K562 (cell line): Measurements from ENCODE around the gene HLA-B. TPM values are rescaled to one million over a fixed set of nuclear protein-coding genes. Genes with fewer than 3 reads are reported as not detected.

ENCODE experiments used
- ADNP ChIP-seq: fragments of 200-800 bp; sonication (Bioruptor generic); IDR thresholded peaks from 2 replicates; pipeline ENCODE4 v1.6.1; 2016; ENCODE audit warnings: missing genetic modification characterization, missing compliant biosample characterization
- ASH1L ChIP-seq: fragments of 450-650 bp; IDR thresholded peaks from 2 replicates; pipeline ENCODE4 v1.6.1; 2018; ENCODE audit warnings: borderline replicate concordance, mild to moderate bottlenecking, low read depth; ENCODE audit not compliant: partially characterized antibody
- CHD2 ChIP-seq: IDR thresholded peaks from 2 replicates; pipeline ENCODE4 v1.6.1; 2011; ENCODE audit warnings: low read depth, low read length
- EZH2 ChIP-seq: IDR thresholded peaks from 2 replicates; pipeline ENCODE4 v1.6.1; 2012; ENCODE audit warnings: low read depth, mild to moderate bottlenecking, inconsistent platforms, low read length, borderline replicate concordance
- FOXJ2 ChIP-seq: fragments of 200-800 bp; sonication (Bioruptor generic); IDR thresholded peaks from 2 replicates; pipeline ENCODE4 v1.6.1; 2016; ENCODE audit warnings: missing genetic modification characterization, missing compliant biosample characterization
- HNRNPK ChIP-seq: fragments of 200-400 bp; formaldehyde crosslinking; IDR thresholded peaks from one replicate; pipeline ENCODE4 v1.6.1; 2018; ENCODE audit warnings: mild to moderate bottlenecking, low read depth, low read length; ENCODE audit not compliant: poor library complexity, severe bottlenecking
- MAZ ChIP-seq, 2 experiments: fragments of 450-650 bp in 1 of 2; sonication (generic) in 1 of 2; formaldehyde crosslinking; IDR thresholded peaks in 1 of 2; conservative IDR thresholded peaks in 1 of 2; 2 replicates each; pipeline versions ENCODE4 v1.4.0 to v1.5.0; 2020; ENCODE audit warnings: mild to moderate bottlenecking in 1 of 2, missing genetic modification reagents in 1 of 2
- MBD2 ChIP-seq: sonication (generic); IDR thresholded peaks from 2 replicates; pipeline ENCODE4 v1.6.1; 2016; ENCODE audit warnings: low read depth, borderline replicate concordance
- NFIC ChIP-seq: fragments of 450-650 bp; IDR thresholded peaks from 2 replicates; pipeline ENCODE4 v1.6.1; 2017; ENCODE audit warnings: mild to moderate bottlenecking, inconsistent platforms
- NR2C2 ChIP-seq, 2 experiments: fragments of 200-800 bp in 1 of 2; sonication (Bioruptor generic) in 1 of 2; sonication (generic) in 1 of 2; formaldehyde crosslinking in 1 of 2; IDR thresholded peaks; 2 replicates each; pipeline versions ENCODE4 v1.6.1 to v1.8.0; 2016 to 2022; ENCODE audit warnings: mild to moderate bottlenecking in 1 of 2, missing compliant biosample characterization in 1 of 2, missing genetic modification characterization in 1 of 2, missing genetic modification reagents in 1 of 2
- POLR2AphosphoS5 ChIP-seq: IDR thresholded peaks from 2 replicates; pipeline ENCODE4 v1.6.1; 2011; ENCODE audit warnings: mild to moderate bottlenecking, low read depth, low read length, moderate library complexity; ENCODE audit not compliant: control insufficient read depth, insufficient read depth
- SMARCA5 ChIP-seq: fragments of 450-650 bp; IDR thresholded peaks from 2 replicates; pipeline ENCODE4 v1.6.1; 2016
- TAF9B ChIP-seq: fragments of 450-650 bp; IDR thresholded peaks from 2 replicates; pipeline ENCODE4 v1.6.1; 2018; ENCODE audit warnings: mild to moderate bottlenecking; ENCODE audit not compliant: partially characterized antibody
- ZNF140 ChIP-seq: fragments of 250-450 bp; sonication (Bioruptor Pico); IDR thresholded peaks from 2 replicates; pipeline ENCODE4 v1.8.0; 2021; ENCODE audit warnings: moderate library complexity, mild to moderate bottlenecking, inconsistent platforms
- polyA plus RNA-seq, 8 experiments: library from polyadenylated mRNA; depleted of rRNA in 4 of 8; stranded (reverse) in 5 of 8; unstranded in 3 of 8; fragments of >200 nt; fragmentation: Nextera tagmentation in 2 of 8; fragmentation: Illumina TruSeq in 1 of 8; extraction: Ambion mirVana in 2 of 8; extraction: Trizol in 1 of 8; gene quantifications; 2 replicates each; pipeline versions ENCODE4 v1.2.1 to v1.2.3, GENCODE V29; 2011 to 2014; ENCODE audit warnings: inconsistent platforms in 1 of 8, missing spikeins in 1 of 8
- total RNA-seq, 7 experiments: library from RNA; depleted of rRNA in 6 of 7; stranded (reverse); fragments of >200 nt in 6 of 7; fragmentation: Illumina TruSeq in 2 of 7; extraction: Trizol in 2 of 7; gene quantifications; 2 replicates each; pipeline versions ENCODE4 v1.2.1 to v1.2.3, GENCODE V29; 2011 to 2021; ENCODE audit warnings: low replicate concordance in 1 of 7
- TF ChIP-seq, protein P1 (sequence below): IDR thresholded peaks from 3 replicates; pipeline ENCODE4 v1.6.1; 2011; ENCODE audit warnings: borderline replicate concordance, mild to moderate bottlenecking, moderate library complexity; ENCODE audit not compliant: insufficient read length; ENCODE audit errors: extremely low read depth
- TF ChIP-seq, protein P2 (sequence below), 2 experiments: fragments of 150-350 bp in 1 of 2; IDR thresholded peaks; 2 replicates each; pipeline ENCODE4 v1.6.1; 2012 to 2016; ENCODE audit warnings: low read depth in 2 of 2, low read length in 2 of 2, mild to moderate bottlenecking in 1 of 2, moderate library complexity in 1 of 2
- TF ChIP-seq, protein P3 (sequence below), 2 experiments: fragments of 450-650 bp in 1 of 2; sonication (generic) in 1 of 2; formaldehyde crosslinking in 1 of 2; IDR thresholded peaks in 1 of 2; conservative IDR thresholded peaks in 1 of 2; 2 replicates each; pipeline versions ENCODE4 v1.6.1 to v1.8.1; 2016 to 2023; ENCODE audit warnings: mild to moderate bottlenecking in 2 of 2, moderate library complexity in 2 of 2, inconsistent platforms in 1 of 2, missing genetic modification reagents in 1 of 2

HLA-B gene
- total and polyA plus RNA-seq, 9 of the 15 experiments (the other 6 are each of a cell fraction or from before 2014, with no cell fraction given), result 0.07 to 9.7 (median 0.65) TPM; not detected in 2

DNA sequence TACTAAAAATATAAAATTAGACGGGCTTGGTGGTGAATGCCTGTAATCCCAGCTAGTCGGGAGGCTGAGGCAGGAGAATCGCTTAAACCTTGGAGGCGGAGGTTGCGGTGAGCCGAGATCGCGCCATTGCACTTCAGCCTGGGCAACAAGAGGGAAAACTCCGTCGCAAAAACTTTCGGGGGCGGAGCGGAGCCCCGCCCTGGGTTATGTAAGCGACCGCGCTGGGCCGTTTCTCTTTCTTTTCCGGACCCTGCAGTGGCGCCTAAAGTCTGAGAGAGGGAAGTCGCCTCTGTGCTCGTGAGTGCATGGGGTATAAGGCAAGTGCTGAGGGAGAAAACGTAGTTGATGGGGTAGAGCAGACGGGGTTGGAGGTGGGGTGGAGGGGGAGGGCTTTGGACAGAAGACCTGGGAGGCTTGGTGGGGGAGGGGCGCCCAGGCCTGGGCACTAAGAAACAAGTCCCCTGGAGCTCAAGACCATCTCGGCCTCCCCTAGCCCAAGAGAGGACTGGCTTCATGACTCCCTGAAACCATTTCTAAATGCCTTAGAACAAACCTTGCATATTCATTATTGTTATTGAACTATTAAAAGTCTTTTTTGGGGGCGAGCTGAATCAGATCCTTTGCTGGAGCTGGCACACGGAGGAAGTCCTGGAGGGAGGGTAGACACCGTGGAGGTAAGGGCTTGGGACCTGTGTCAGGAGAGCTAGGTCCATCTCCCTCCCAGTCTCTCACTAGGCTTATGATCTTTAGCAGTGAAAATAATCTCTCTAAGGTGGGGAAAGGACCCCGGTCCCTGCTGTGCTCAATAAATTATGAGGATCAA is 43.7 kb upstream of the HLA-B start (continued):
- TF ChIP-seq HNRNPK (no peak), MBD2 (peak; percentile 42; the same call in 1 of the 2 replicates), CHD2 (no peak; the same call in 1 of the 2 replicates), FOXJ2 (no peak), ZNF140 (no peak), ADNP (tag) (no peak), ASH1L (no peak), SMARCA5 (no peak), MAZ (CRISPR knock-in tag; conservative IDR thresholded peaks at IDR 0.05 in 1 of 2, IDR thresholded peaks at IDR 0.05 in 1 of 2) (peak; percentile 21 to 72; a peak in 3 of 4 replicates), NFIC (no peak), TAF9B (peak; percentile 75), EZH2 (no peak), NR2C2 (CRISPR knock-in tag; IDR thresholded peaks at IDR 0.05) (0 out of 2 replicates have a peak, but pooled peaks have one; percentile 5), NR2C2 (tag; IDR thresholded peaks at IDR 0.05) (no peak; the same call in 1 of the 2 replicates), POLR2AphosphoS5 (peak; percentile 69; the same call in 1 of the 2 replicates)
- TF ChIP-seq, protein P1, sequence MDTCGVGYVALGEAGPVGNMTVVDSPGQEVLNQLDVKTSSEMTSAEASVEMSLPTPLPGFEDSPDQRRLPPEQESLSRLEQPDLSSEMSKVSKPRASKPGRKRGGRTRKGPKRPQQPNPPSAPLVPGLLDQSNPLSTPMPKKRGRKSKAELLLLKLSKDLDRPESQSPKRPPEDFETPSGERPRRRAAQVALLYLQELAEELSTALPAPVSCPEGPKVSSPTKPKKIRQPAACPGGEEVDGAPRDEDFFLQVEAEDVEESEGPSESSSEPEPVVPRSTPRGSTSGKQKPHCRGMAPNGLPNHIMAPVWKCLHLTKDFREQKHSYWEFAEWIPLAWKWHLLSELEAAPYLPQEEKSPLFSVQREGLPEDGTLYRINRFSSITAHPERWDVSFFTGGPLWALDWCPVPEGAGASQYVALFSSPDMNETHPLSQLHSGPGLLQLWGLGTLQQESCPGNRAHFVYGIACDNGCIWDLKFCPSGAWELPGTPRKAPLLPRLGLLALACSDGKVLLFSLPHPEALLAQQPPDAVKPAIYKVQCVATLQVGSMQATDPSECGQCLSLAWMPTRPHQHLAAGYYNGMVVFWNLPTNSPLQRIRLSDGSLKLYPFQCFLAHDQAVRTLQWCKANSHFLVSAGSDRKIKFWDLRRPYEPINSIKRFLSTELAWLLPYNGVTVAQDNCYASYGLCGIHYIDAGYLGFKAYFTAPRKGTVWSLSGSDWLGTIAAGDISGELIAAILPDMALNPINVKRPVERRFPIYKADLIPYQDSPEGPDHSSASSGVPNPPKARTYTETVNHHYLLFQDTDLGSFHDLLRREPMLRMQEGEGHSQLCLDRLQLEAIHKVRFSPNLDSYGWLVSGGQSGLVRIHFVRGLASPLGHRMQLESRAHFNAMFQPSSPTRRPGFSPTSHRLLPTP, result no peak
- TF ChIP-seq, protein P2, sequence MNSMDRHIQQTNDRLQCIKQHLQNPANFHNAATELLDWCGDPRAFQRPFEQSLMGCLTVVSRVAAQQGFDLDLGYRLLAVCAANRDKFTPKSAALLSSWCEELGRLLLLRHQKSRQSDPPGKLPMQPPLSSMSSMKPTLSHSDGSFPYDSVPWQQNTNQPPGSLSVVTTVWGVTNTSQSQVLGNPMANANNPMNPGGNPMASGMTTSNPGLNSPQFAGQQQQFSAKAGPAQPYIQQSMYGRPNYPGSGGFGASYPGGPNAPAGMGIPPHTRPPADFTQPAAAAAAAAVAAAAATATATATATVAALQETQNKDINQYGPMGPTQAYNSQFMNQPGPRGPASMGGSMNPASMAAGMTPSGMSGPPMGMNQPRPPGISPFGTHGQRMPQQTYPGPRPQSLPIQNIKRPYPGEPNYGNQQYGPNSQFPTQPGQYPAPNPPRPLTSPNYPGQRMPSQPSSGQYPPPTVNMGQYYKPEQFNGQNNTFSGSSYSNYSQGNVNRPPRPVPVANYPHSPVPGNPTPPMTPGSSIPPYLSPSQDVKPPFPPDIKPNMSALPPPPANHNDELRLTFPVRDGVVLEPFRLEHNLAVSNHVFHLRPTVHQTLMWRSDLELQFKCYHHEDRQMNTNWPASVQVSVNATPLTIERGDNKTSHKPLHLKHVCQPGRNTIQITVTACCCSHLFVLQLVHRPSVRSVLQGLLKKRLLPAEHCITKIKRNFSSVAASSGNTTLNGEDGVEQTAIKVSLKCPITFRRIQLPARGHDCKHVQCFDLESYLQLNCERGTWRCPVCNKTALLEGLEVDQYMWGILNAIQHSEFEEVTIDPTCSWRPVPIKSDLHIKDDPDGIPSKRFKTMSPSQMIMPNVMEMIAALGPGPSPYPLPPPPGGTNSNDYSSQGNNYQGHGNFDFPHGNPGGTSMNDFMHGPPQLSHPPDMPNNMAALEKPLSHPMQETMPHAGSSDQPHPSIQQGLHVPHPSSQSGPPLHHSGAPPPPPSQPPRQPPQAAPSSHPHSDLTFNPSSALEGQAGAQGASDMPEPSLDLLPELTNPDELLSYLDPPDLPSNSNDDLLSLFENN (IDR thresholded peaks at IDR 0.05; ENCODE audit: low read depth in 2 of 2, low read length in 2 of 2), result peak in 1 of 2 experiments; percentile 30; a peak in 1 of 4 replicates
- TF ChIP-seq, protein P3, sequence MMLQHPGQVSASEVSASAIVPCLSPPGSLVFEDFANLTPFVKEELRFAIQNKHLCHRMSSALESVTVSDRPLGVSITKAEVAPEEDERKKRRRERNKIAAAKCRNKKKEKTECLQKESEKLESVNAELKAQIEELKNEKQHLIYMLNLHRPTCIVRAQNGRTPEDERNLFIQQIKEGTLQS (IDR thresholded peaks at IDR 0.05), result peak; percentile 16; the same call in 1 of the 2 replicates
- TF ChIP-seq, protein P3 (CRISPR knock-in tag; conservative IDR thresholded peaks at IDR 0.05), result no peak
